IMR-90 (cell line): Measurements from ENCODE around the gene ARL5C.

Experiments used
- CTCF ChIP-seq: conservative IDR thresholded peaks from 2 replicates; pipeline ENCODE4 v1.5.1; 2012; ENCODE audit warnings: mild to moderate bottlenecking, low read depth, low read length, improper control_type of control experiment
- RFX5 ChIP-seq: IDR thresholded peaks from 2 replicates; pipeline ENCODE4 v1.8.0; 2012; ENCODE audit warnings: low read depth, mild to moderate bottlenecking, low read length, moderate library complexity

GRCh38 chr17:39150104-39150634 lies 15.8 kb downstream of the ARL5C start:
- TF ChIP-seq CTCF (no peak), RFX5 (no peak)
